AG08396 (cell line): ENCODE results near the gene PIM3.

Experiments used
- DNase-seq: peaks from one replicate; pipeline ENCODE4 v3.0.0; 2012; ENCODE audit warnings: low spot score, mixed read lengths

PIM3 gene

DNA sequence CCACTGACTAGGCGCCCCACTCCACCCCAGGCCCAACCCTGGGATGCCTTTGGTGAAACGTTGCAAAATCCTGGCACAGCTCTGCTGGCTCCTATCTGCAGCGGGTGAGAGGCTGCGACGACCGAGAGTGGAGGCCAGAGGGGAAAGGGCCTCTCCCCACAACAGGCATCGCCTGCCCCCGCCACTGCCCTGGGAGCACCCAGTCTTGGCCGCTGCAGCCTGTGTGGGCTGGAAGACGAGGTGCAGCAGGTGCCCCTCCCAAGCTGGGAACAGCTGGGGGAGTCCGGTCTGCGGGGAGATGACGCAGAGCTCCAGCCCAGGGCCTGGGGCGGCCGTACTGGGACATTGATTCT lies 4.2 kb upstream of the PIM3 start:
- DNase-seq: no peak

DNA sequence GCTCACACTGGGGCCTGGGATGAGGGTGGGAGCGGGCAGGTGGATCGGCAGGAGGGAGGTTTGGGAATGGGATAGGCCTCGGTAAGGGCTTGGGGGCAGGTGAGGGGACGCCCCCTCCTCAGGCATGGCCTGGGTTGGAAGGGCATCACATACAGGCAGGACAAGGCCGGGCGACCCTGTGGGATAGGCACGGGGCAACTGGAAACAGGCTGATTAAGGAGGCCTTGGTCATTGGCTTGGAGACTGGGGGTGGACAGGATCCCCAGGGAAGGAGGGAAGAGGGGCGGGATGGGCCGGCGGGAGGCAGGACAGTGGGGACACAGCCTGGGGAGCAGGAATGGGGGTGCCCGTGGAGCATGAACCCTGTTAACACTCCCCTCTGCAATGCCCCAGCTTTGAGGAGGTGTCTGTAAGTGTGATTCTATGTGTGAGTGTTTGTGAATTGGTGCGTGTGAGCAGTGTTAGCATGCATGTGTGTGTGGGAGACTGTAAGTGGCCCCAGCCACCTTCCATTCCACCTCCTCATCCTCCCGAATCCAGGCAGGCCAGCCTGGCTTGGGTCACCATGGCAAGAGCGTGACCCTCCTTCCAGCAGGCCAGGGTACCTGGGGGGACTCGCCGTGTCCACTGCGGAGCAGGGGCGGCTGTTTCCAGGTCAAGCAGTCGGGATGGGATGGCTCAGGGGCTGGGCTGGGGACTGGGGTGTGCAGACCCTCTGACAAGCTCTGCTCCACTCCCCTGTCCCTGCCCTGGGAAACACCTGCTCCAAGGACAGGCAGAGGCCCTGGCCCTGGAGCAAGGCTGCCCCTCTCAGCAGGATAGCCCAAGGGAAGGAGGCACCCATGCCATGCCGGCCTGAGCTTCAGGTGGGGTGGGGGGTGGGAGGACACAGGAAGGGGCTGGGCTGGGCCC lies 3.4 kb upstream of the PIM3 start:
- no peak for DNase-seq

DNA sequence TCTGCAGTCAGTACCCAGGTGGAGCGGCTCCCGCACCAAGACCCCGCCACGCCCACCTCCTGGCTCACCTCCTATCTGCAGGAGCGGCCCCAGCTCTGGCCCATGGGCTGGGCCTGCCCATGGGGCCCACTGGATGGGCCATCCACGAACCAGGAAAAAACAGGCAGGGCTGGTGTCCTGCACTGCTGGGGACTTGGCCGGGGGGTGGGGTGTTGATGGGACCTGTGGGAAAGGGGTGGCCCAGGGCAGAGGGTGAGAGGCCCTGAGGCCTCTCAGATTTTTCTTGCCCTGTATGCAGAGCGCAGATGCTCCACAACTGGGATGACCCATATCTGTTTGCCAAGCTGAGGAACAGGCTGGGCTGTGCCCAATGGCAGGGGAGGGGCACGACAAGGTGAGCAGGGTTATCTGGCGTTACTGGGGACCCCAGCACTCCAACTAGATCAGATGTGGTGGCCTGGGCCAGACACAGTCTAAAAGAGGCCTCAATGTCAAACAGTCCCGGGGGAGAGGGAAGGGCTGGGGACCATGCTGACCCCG lies 2.7 kb upstream of the PIM3 start:
- no peak for DNase-seq

- no peak for DNase-seq
Observed at GRCh38 chr22:49958366-49958921, 2.1 kb upstream of the PIM3 start.

- DNase-seq: no peak
Observed at GRCh38 chr22:49958931-49959781, 1.4 kb upstream of the PIM3 start.

GRCh38 chr22:49959782-49960158 lies 802 bp upstream of the PIM3 start:
- DNase-seq: peak; percentile 65

- no peak for DNase-seq
Observed at GRCh38 chr22:49961005-49961600, 531 bp downstream of the PIM3 start.

GRCh38 chr22:49961601-49962011 lies 1.0 kb downstream of the PIM3 start:
- DNase-seq: no peak

GRCh38 chr22:49962012-49962750 lies 1.6 kb downstream of the PIM3 start:
- DNase-seq: peak; percentile 94

DNA sequence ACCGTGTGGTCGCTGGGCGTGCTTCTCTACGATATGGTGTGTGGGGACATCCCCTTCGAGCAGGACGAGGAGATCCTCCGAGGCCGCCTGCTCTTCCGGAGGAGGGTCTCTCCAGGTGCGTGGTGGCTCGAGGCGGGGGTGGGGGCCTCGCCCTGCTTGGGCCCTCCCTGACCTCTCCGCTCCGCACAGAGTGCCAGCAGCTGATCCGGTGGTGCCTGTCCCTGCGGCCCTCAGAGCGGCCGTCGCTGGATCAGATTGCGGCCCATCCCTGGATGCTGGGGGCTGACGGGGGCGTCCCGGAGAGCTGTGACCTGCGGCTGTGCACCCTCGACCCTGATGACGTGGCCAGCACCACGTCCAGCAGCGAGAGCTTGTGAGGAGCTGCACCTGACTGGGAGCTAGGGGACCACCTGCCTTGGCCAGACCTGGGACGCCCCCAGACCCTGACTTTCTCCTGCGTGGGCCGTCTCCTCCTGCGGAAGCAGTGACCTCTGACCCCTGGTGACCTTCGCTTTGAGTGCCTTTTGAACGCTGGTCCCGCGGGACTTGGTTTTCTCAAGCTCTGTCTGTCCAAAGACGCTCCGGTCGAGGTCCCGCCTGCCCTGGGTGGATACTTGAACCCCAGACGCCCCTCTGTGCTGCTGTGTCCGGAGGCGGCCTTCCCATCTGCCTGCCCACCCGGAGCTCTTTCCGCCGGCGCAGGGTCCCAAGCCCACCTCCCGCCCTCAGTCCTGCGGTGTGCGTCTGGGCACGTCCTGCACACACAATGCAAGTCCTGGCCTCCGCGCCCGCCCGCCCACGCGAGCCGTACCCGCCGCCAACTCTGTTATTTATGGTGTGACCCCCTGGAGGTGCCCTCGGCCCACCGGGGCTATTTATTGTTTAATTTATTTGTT lies 2.4 kb downstream of the PIM3 start:
- DNase-seq: no peak

GRCh38 chr22:49963647-49964026 lies 3.1 kb downstream of the PIM3 start:
- DNase-seq: no peak

GRCh38 chr22:49964136-49965090 lies 3.8 kb downstream of the PIM3 start:
- DNase-seq: no peak

DNA sequence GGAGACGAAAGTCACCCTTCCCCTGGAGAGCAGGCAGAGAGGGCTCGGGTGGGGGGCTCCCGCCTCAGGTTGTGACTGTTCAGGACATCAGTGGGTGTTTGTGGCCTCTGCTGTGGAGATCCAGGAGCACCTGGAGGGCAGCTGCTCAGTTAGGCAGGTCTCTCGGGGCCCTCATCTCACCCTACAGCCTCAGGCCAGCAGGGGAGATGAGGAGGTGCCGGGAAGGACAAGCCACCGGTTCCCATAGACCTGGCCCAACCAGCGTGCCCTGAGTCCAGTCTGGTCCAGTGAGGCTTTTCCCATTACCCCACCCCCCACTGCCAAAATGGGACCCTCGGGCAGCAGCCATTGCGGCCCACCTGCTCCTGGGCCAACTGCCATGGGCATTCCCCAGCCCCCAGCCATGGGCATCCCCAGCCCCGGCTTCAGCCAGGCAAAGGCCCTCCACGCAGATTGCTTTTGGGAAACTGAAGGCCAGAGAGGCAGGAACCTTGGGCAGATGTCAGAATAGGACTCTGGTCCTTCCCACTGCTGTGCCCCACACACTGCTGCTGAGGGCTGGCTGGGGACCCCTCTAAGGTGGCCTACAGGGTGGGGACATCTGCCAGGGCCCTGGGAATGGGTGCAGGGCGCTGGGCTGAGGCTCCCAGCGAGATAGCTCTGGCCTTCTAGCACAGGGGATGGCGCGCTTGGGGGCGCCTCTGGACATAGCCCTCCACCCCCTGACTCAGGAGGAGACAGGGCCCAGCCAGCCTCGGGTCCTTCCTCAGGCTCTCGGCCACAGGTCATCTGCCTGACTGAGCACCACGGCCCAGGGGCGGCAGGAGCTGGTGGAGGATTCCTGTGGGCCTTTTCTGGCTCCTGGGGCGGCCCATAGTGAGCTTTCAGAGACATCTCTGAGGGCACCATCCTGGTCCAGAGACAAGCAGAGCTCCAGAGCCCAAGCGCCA lies 4.8 kb downstream of the PIM3 start:
- DNase-seq: no peak

DNA sequence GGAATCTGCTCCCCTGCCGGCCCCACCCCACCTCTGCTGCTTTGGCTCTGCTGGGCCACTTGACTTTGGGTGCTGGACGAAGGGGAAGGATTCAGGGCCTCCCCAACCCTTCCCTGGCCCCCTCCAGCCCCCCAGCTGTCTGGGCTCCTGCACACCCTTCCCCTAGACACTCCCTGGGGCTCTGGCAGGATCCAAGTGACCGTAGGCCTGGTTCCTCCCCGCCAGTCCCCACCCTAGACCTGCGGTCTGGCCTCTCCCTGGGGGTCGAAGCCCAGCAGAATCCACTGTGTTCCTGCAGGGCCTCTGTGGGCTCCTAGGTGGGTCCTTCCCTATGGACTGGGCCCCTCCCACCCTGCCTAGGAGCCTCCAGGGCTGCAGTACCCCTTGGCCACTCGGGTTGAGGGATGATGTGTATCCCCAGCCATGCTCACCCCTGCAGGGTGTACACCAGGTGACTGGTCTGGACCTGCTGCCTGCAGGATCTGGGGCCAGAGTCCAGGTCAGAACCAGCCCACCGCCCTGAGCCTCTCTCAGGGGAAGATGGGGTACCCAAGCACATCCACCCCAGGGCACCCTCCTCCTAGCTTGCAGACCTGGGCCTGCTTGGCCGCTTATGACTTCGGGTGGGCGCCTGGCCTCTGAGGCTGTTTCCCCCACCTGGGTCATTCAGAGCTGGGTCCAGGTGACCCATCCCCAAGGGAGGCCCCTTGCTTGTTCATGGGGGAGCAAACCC lies 5.6 kb downstream of the PIM3 start:
- no peak for DNase-seq

DNA sequence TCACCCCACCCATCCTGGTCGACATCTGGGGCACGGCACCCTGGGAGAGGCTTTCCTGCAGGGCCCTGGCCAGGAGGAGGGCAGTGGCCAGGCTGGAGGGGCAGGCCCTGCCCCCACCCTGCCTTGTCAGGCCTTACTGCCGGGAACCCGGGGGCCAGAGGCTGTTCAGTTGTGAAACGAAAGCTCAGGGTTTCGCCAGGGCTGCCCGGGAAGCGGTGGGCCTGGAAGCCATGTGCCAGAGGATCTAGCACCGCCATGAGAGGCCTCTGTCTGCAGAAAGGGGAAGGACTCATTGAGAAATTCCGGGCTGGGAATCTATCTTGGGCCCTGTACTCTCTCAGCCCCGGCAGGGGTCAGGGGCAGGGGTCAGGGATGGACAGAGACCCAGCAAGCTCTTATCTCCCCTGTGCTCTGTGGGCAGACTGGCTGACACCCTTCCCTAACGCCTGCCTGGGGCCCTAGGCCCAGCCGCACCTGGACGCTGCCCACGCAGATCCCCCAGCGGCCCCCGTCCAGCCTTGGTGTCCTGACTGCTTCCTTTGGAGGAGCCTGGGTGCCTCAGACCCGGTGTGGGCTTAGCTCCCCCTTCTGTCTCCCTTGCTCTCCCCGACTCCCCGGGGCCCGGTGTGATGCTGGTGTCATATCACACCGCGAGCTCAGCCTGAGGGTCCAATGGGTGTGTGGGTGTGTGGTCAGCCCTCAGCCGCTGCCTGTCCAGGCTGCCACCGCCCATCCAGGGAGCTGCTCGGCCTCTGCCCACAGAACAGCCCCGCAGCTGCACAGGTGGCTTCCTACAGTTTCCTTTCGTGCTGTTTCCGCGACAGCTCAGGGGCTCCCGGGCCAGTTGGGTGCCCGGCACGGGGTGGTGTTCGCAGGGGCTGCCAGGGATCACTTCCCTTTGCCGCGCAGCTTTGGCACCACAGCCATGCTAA lies 6.5 kb downstream of the PIM3 start:
- no peak for DNase-seq

DNA sequence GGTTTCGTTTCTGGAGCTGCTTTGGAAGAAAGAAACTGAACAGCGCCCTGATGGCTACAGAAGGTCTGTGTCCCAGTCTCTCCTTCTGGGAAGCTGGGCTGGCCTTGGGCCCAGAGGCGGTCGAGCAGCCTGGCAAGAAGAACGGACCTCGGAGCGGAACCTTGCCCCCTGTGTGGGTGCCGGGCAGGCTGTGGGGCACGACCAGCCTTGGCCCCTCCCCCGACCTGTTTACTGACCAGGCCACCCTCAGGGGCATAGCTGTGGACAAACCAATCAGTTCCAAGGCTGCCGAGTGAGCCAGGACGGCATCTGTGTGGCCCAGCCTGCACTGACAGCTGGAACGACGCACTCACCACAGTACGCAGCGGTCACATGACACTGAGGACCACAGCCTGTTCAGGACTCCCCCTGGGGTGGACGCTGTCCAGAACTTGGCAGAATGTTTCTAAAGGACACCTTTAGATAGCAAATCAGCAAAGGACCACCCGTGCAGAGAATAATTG lies 7.2 kb downstream of the PIM3 start:
- no peak for DNase-seq
